NB4 (cell line): ENCODE data around the gene TAF8.

Source experiments
- CTCF ChIP-seq: IDR thresholded peaks from one replicate; pipeline ENCODE4 v1.5.1; 2012; ENCODE audit warnings: low read depth, low read length
- POLR2A ChIP-seq: IDR thresholded peaks from 2 replicates; pipeline ENCODE4 v1.6.1; 2011; ENCODE audit warnings: mild to moderate bottlenecking; ENCODE audit not compliant: insufficient read length; ENCODE audit errors: extremely low read depth

GRCh38 chr6:42059743-42060142, 9.4 kb downstream of the TAF8 start:
- TF ChIP-seq CTCF (no peak), POLR2A (no peak)
